Nephron progenitor cell (in vitro differentiated cells): ENCODE results near the gene FAM193B.

Experiments
- DNase-seq: peaks from one replicate; pipeline ENCODE4 v3.0.0; 2021
- H3K27ac Mint-ChIP-seq: 2 replicates; pipeline ENCODE4 v1.8.0; 2021; ENCODE audit warnings: mild to moderate bottlenecking, moderate library complexity, mixed read lengths
- H3K27me3 Mint-ChIP-seq: 2 replicates; pipeline ENCODE4 v1.8.0; 2021; ENCODE audit warnings: mild to moderate bottlenecking, low read depth, mixed read lengths; ENCODE audit not compliant: poor library complexity
- H3K36me3 Mint-ChIP-seq: 2 replicates; pipeline ENCODE4 v1.8.0; 2021; ENCODE audit warnings: low read depth, mixed read lengths
- H3K4me1 Mint-ChIP-seq: 2 replicates; pipeline ENCODE4 v1.8.0; 2021; ENCODE audit warnings: mixed read lengths
- H3K4me3 Mint-ChIP-seq: 2 replicates; pipeline ENCODE4 v1.8.0; 2021; ENCODE audit warnings: mild to moderate bottlenecking, moderate library complexity, mixed read lengths
- H3K9me3 Mint-ChIP-seq: 2 replicates; pipeline ENCODE4 v1.8.0; 2021; ENCODE audit warnings: mild to moderate bottlenecking, moderate library complexity, mixed read lengths
- TF ChIP-seq, protein P1 (sequence below): fragments of 200-600 bp; sonication (generic); IDR thresholded peaks from 2 replicates; pipeline ENCODE4 v1.5.0; 2021; ENCODE audit warnings: antibody characterized with exemption

FAM193B gene

DNA sequence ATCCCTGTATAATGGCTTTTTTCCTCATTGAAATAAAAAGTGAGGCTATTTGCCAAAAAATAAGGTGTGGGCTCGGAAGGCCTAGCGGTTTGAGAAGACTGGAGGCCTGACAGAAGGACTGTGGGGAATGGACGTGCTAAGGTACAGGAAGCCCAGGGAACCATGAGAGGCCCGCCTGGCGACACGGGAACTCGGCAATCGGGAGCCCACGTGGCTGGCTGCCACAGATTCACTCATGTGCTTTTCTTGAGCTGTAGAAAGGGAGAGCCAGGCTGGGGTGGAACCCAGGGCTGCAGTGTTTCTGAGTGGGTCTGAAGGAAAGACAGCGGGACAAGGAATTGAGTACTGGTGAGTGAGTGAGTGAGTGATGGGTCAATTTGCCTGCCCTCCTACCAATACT, 25.7 kb downstream of the FAM193B start:
- Mint-ChIP-seq H3K4me1 (no peaks in the 10 kb centered on the region), H3K9me3 (no peaks in the 10 kb centered on the region), H3K4me3 (no peak overlapping the region), H3K36me3 (peaks cover 33% of the 10 kb centered on the region), H3K27ac (no peak overlapping the region), H3K27me3 (no peaks in the 10 kb centered on the region)
- TF ChIP-seq, protein P1, sequence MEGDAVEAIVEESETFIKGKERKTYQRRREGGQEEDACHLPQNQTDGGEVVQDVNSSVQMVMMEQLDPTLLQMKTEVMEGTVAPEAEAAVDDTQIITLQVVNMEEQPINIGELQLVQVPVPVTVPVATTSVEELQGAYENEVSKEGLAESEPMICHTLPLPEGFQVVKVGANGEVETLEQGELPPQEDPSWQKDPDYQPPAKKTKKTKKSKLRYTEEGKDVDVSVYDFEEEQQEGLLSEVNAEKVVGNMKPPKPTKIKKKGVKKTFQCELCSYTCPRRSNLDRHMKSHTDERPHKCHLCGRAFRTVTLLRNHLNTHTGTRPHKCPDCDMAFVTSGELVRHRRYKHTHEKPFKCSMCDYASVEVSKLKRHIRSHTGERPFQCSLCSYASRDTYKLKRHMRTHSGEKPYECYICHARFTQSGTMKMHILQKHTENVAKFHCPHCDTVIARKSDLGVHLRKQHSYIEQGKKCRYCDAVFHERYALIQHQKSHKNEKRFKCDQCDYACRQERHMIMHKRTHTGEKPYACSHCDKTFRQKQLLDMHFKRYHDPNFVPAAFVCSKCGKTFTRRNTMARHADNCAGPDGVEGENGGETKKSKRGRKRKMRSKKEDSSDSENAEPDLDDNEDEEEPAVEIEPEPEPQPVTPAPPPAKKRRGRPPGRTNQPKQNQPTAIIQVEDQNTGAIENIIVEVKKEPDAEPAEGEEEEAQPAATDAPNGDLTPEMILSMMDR: no peak
- DNase-seq: no peak

DNA sequence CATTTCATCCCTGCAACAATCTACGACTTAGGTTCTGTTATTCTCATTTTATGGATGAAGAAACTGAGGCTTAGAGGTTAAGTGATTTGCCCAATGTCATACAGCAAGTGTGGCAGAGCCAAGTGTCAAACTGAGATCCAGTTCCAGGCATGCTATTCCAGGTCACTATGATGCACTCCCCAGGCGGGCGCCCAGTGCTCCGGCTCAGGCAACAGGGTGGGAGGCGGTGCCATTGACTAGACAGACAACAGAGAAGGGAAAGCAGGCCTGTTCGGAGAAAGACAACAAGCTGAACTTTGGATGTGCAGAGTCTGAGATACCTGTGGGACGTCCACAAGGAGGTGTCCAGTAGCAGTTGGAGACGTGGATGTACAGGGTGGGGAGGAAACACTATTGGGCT, 26.8 kb downstream of the FAM193B start:
- no peaks in the 10 kb centered on the region for H3K9me3 Mint-ChIP-seq
- DNase-seq: no peak
- H3K4me1 Mint-ChIP-seq: no peaks in the 10 kb centered on the region
- no peak overlapping the region for H3K27ac Mint-ChIP-seq
- H3K36me3 Mint-ChIP-seq: peaks cover 32% of the 10 kb centered on the region
- no peaks in the 10 kb centered on the region for H3K27me3 Mint-ChIP-seq
- TF ChIP-seq, protein P1: no peak
- no peak overlapping the region for H3K4me3 Mint-ChIP-seq

DNA sequence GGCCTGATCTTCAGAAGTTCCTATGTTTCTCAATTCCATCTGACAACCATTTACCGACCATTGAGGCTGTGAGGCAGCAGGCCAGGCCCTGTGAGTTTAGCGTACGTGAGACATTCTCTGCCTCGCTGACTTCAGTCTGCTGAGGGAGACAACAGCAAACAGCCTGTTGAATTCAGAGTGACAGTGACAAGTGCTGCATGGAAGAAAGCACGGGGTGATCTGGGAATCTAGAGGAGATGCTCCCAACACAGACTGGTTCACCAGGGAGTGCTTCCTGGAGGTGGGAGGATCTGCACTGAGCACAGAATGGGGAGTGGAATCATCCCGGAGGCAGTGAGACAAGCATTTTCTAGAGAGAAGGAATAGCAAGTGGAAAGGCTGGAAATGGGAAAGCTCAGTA, 27.6 kb downstream of the FAM193B start:
- H3K36me3 Mint-ChIP-seq: peaks cover 25% of the 10 kb centered on the region

DNA sequence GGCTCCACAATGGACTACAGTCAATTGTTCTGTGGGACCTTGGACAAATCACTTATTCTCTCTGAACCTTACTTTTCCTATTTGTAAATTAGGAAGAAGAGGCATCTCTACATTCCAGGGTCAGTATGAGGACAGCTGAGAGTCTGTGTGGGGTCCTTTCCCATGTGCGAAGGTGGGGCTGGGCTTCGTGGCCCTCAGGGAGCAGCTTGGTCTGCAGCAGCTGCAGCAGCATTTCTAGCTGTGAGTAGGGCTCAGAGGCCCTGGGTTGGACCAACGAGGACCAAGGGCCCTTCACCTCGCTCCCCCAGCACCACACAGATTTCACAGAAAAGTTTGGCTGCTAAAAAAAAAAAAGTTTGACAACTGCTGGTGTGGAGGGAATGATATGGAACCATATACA, 28.2 kb downstream of the FAM193B start:
- Mint-ChIP-seq H3K36me3 (peaks cover 23% of the 10 kb centered on the region), H3K4me1 (no peaks in the 10 kb centered on the region), H3K4me3 (no peak overlapping the region), H3K9me3 (no peaks in the 10 kb centered on the region), H3K27ac (no peak overlapping the region), H3K27me3 (no peaks in the 10 kb centered on the region)
- no peak for DNase-seq
- TF ChIP-seq, protein P1: no peak

More for the DNA sequence above, 27.6 kb downstream of the FAM193B start:
- Mint-ChIP-seq H3K4me3 (no peak overlapping the region), H3K27ac (no peak overlapping the region), H3K9me3 (no peaks in the 10 kb centered on the region), H3K27me3 (no peaks in the 10 kb centered on the region), H3K4me1 (no peaks in the 10 kb centered on the region)
- DNase-seq: no peak
- TF ChIP-seq, protein P1: no peak

DNA sequence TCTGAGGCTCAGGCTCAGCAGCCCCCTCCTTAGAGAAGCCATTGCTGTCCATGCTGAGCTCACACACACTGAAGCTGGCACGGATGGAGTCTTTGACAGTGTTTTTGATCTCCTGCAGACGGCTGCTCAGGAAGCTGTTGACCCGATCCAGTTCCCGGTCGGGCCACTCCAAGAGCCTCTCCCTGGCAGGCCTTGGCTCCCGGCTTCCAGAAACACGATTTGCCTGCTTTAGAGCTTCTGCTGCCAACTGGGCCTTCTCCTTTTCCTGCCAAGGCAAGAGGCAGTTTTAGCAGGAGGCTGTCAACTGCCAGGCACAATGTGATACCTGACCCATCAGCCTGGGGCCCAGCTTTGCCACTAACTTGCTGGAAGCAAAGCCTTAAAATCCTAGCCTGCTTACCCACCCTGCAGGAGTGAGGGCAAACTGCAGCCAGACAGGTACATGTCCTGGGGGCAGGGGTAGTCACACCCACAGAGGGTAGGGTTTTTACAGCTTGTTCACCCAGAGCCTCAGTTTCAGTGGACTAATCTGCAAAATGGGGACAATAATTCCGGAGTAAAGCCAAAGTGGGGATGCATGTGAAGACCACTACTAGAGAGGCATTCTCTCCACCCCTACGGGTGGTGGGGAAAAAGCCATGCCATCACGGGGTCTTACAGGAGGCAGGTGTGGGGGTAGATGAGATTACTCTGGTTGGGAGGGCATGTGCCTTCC, 29.3 kb downstream of the FAM193B start:
- TF ChIP-seq, protein P1: no peak
- Mint-ChIP-seq H3K4me3 (no peak overlapping the region), H3K9me3 (no peaks in the 10 kb centered on the region), H3K27ac (no peak overlapping the region), H3K36me3 (peaks cover 21% of the 10 kb centered on the region), H3K27me3 (no peaks in the 10 kb centered on the region), H3K4me1 (peaks cover 4% of the 10 kb centered on the region)
- DNase-seq: no peak

DNA sequence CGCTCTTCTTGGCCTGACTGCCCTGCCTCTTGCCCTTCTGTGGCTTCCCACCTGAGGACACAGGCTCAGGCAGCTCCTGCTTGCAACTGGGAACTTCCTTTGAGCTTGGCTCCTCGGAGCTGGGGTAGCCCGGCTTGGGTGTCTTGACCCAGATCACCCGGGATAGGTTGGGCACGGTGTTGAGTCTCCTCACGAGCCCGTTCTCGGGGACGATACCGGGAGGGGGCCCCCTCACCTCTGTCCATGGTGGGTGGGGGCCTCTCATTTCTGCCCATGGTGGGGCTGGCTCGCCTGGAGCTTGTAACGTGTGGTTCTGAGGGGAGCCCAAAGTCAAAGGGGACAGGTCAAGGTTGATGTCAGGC, 29.8 kb downstream of the FAM193B start:
- Mint-ChIP-seq H3K36me3 (peaks cover 26% of the 10 kb centered on the region), H3K27ac (no peak overlapping the region), H3K9me3 (no peaks in the 10 kb centered on the region), H3K27me3 (no peaks in the 10 kb centered on the region), H3K4me1 (peaks cover 4% of the 10 kb centered on the region), H3K4me3 (no peak overlapping the region)
- TF ChIP-seq, protein P1: no peak
- DNase-seq: no peak
